ENCODE results near the gene PCSK5. TPM values are rescaled to one million over a fixed set of nuclear protein-coding genes. Genes with fewer than 3 reads are reported as not detected.

Gene PCSK5
- total RNA-seq, 2 donors from 2014 or later: 2.4 to 32.2 TPM

- TF ChIP-seq CTCF (IDR thresholded peaks at IDR 0.05) (no peak), POLR2A (IDR thresholded peaks at IDR 0.05) (no peak), POLR2AphosphoS5 (IDR thresholded peaks at IDR 0.05) (no peak)
- intact Hi-C loops (cut with DNase I): no loop called here
- 92% methylated on average over 4 of the region's 4 CpGs for WGBS
These were observed 93.0 kb downstream of the PCSK5 start for GRCh38 chr9:75983319-75984045.

DNA sequence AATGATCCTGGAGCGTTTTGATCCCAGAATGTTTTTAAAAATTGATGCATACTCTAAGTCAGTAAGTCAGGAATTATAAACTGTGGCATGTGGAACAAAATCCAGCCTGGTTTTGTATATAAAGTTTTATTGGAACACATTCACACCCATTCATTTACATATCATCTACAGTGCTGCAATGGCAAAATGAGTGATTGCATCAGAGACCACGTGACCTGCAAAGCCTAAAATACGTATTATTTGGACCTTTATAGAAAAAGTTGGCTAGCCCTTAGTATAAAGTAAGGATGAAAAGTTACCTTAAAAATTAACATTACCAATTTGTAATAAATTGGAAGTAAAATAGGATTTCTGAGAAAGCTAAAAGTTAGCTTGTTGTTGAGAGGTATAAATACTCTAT, 95.0 kb downstream of the PCSK5 start:
- H3K9me3 ChIP-seq: no peaks in the 10 kb centered on the region
- WGBS: 70% methylated on average over 3 of the region's 3 CpGs
- no peaks in the 10 kb centered on the region for H3K27me3 ChIP-seq (replicated peaks; ENCODE audit: insufficient read depth)
- H3K36me3 ChIP-seq: no peaks in the 10 kb centered on the region
- intact Hi-C loops (cut with DNase I): no loop called here
- H3K27ac ChIP-seq: no peak overlapping the region
- H3K4me3 ChIP-seq: no peak overlapping the region
- TF ChIP-seq POLR2AphosphoS5 (IDR thresholded peaks at IDR 0.05): no peak
- no peak for TF ChIP-seq CTCF (IDR thresholded peaks at IDR 0.05)
- no peak for TF ChIP-seq POLR2A (IDR thresholded peaks at IDR 0.05)
- no peak for DNase-seq (ENCODE audit: low spot score)
- H3K4me1 ChIP-seq (replicated peaks): no peaks in the 10 kb centered on the region

More at GRCh38 chr9:75983319-75984045, 93.0 kb downstream of the PCSK5 start:
- H3K36me3 ChIP-seq: no peaks in the 10 kb centered on the region
- no peak for DNase-seq (ENCODE audit: low spot score)
- H3K9me3 ChIP-seq: no peaks in the 10 kb centered on the region
- H3K4me3 ChIP-seq: no peak overlapping the region
- no peak overlapping the region for H3K27ac ChIP-seq
- no peaks in the 10 kb centered on the region for H3K4me1 ChIP-seq (replicated peaks)
- no peaks in the 10 kb centered on the region for H3K27me3 ChIP-seq (replicated peaks; ENCODE audit: insufficient read depth)

- no peaks in the 10 kb centered on the region for H3K4me1 ChIP-seq (replicated peaks)
- no peaks in the 10 kb centered on the region for H3K36me3 ChIP-seq
- intact Hi-C loops (cut with DNase I): no loop called here
- H3K9me3 ChIP-seq: no peaks in the 10 kb centered on the region
- no peak overlapping the region for H3K4me3 ChIP-seq
- 54% methylated on average over 2 of the region's 2 CpGs for WGBS
- DNase-seq (ENCODE audit: low spot score): no peak
- no peak for TF ChIP-seq POLR2A (IDR thresholded peaks at IDR 0.05)
- no peak for TF ChIP-seq POLR2AphosphoS5 (IDR thresholded peaks at IDR 0.05)
- no peak for TF ChIP-seq CTCF (IDR thresholded peaks at IDR 0.05)
- no peaks in the 10 kb centered on the region for H3K27me3 ChIP-seq (replicated peaks; ENCODE audit: insufficient read depth)
- H3K27ac ChIP-seq: no peak overlapping the region
These were observed 98.2 kb downstream of the PCSK5 start for GRCh38 chr9:75988663-75989062.

DNA sequence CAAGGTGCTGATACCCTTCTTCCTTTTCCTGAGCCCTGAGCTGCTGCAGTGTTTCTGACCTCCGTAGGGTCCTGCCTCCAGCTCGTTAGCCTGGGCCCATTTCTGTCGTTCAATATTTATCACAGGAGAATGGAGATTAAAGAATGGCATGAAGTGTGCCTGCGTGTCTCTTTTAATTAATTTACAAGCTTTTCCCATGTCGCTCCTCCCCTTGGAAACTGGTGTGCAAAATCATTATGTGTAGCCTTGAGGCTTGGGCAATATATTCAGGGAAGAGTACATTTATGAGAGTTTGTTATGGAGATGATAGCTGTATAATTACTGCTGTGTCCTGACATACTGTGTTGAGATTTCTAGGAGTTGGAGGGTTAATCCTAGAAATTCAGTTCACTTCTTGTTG, 99.7 kb downstream of the PCSK5 start:
- H3K9me3 ChIP-seq: no peaks in the 10 kb centered on the region
- no peak for DNase-seq (ENCODE audit: low spot score)
- WGBS: 80% methylated on average over 5 of the region's 5 CpGs
- intact Hi-C loops (cut with DNase I): no loop called here
- no peaks in the 10 kb centered on the region for H3K27me3 ChIP-seq (replicated peaks; ENCODE audit: insufficient read depth)
- H3K4me1 ChIP-seq (replicated peaks): no peaks in the 10 kb centered on the region
- H3K4me3 ChIP-seq: no peak overlapping the region
- H3K27ac ChIP-seq: no peak overlapping the region
- H3K36me3 ChIP-seq: no peaks in the 10 kb centered on the region
- no peak for TF ChIP-seq CTCF (IDR thresholded peaks at IDR 0.05)
- no peak for TF ChIP-seq POLR2A (IDR thresholded peaks at IDR 0.05)
- TF ChIP-seq POLR2AphosphoS5 (IDR thresholded peaks at IDR 0.05): no peak

All from prostate gland (tissue), 2 donors.